GM21360 (cell line): ENCODE data around the gene IGFL3.
"Not testable (repeated sequence)": the region's sequence is repeated elsewhere in the genome, so short reads cannot be mapped to it uniquely, and the experiment has no call there.

Experiments used
- ATAC-seq: cut with Tn5 transposase; IDR thresholded peaks from one replicate; pipeline ENCODE4 v1.9.1; 2021; ENCODE audit warnings: mild to moderate bottlenecking, moderate library complexity; ENCODE audit not compliant: unreplicated experiment

IGFL3 gene

GRCh38 chr19:46126086-46126580 is 1.6 kb upstream of the IGFL3 start:
- ATAC-seq = no peak

- ATAC-seq = no peak
Measured at GRCh38 chr19:46125447-46125846, 959 bp upstream of the IGFL3 start.

GRCh38 chr19:46118136-46118535 is 6.4 kb downstream of the IGFL3 start:
- ATAC-seq = no peak

GRCh38 chr19:46116121-46116520 is 8.4 kb downstream of the IGFL3 start:
- ATAC-seq = no peak

- ATAC-seq = no peak
Measured at GRCh38 chr19:46115396-46116106, 8.9 kb downstream of the IGFL3 start.

GRCh38 chr19:46113726-46114125 is 10.8 kb downstream of the IGFL3 start:
- no peak for ATAC-seq

- no peak for ATAC-seq
Measured at GRCh38 chr19:46112527-46112926, 12.0 kb downstream of the IGFL3 start.

GRCh38 chr19:46111376-46111775 is 13.1 kb downstream of the IGFL3 start:
- ATAC-seq = no peak

- no peak for ATAC-seq
Measured at GRCh38 chr19:46109876-46110275, 14.6 kb downstream of the IGFL3 start.

- ATAC-seq = no peak
Measured at GRCh38 chr19:46107371-46107770, 17.1 kb downstream of the IGFL3 start.

- ATAC-seq = not testable (repeated sequence)
Measured at GRCh38 chr19:46102333-46102732, 22.2 kb downstream of the IGFL3 start.

GRCh38 chr19:46101293-46101692 is 23.2 kb downstream of the IGFL3 start:
- ATAC-seq = no peak

- ATAC-seq = no peak
Measured at GRCh38 chr19:46100344-46100743, 24.1 kb downstream of the IGFL3 start.

GRCh38 chr19:46090444-46090843 is 34.0 kb downstream of the IGFL3 start:
- no peak for ATAC-seq

GRCh38 chr19:46089432-46089831 is 35.1 kb downstream of the IGFL3 start:
- ATAC-seq = no peak

GRCh38 chr19:46088101-46088500 is 36.4 kb downstream of the IGFL3 start:
- no peak for ATAC-seq

GRCh38 chr19:46085888-46086287 is 38.6 kb downstream of the IGFL3 start:
- ATAC-seq = no peak

GRCh38 chr19:46082728-46083050 is 41.8 kb downstream of the IGFL3 start:
- ATAC-seq = no peak

- ATAC-seq = no peak
Measured at GRCh38 chr19:46081928-46082727, 42.4 kb downstream of the IGFL3 start.

GRCh38 chr19:46080561-46080960 is 43.9 kb downstream of the IGFL3 start:
- ATAC-seq = no peak

GRCh38 chr19:46079576-46079975 is 44.9 kb downstream of the IGFL3 start:
- ATAC-seq = no peak
